GM12878 (cell line): ENCODE results near the gene USP12. TPM values are rescaled to one million over a fixed set of nuclear protein-coding genes. Genes with fewer than 3 reads are reported as not detected.

Experiments
- ATAC-seq: fragments of 200-7000 bp; cut with Tn5 transposase; 3 replicates; pipeline ENCODE4 v1.9.1; 2020; ENCODE audit warnings: mild to moderate bottlenecking, moderate library complexity
- BruUV-seq: library from RNA; stranded (reverse); fragments of 400-500 nt; replicated peaks from 2 replicates; lab custom pipeline; 2021; lab: Mats Ljungman, UMichigan
- CTCF ChIA-PET: fragments of 300-600 bp; sonication (Branson Sonifier 250); formaldehyde crosslinking; extraction: SDS; loops from one replicate; lab custom pipeline; 2021; ENCODE audit warnings: inconsistent platforms; lab: Yijun Ruan, JAX
- POLR2A ChIA-PET: fragments of 350-600 bp; formaldehyde crosslinking; extraction: SDS; loops from one replicate; lab custom pipeline; 2021; ENCODE audit warnings: inconsistent platforms; lab: Charles Lee
- RAD21 ChIA-PET: fragments of 300-600 bp; sonication (Branson Sonifier 250); formaldehyde crosslinking; loops from one replicate; lab custom pipeline; 2023; ENCODE audit warnings: antibody characterized with exemption; ENCODE audit not compliant: unreplicated experiment; lab: Charles Lee
- SMC1A ChIA-PET: fragments of 300-600 bp; sonication (Branson Sonifier 250); formaldehyde crosslinking; loops from one replicate; lab custom pipeline; 2023; ENCODE audit not compliant: unreplicated experiment, uncharacterized antibody; lab: Charles Lee
- DNase-seq: peaks from one replicate; pipeline ENCODE4 v3.0.0-alpha.2; 2011; ENCODE audit warnings: low read depth, low spot score
- FAIRE-seq: peaks from 3 replicates; lab custom pipeline; 2011; peaks lifted over from hg19 to GRCh38; lab: Jason Lieb, UNC
- H2AFZ ChIP-seq: 2 replicates; pipeline ENCODE4 v1.6.0; 2011; ENCODE audit warnings: low read depth, low read length, control low read depth; ENCODE audit not compliant: control insufficient read depth
- H3K27ac ChIP-seq: 2 replicates; pipeline ENCODE4 v1.5.1; 2011; ENCODE audit warnings: control low read depth; ENCODE audit not compliant: control insufficient read depth, insufficient read depth
- H3K27me3 ChIP-seq, 2 experiments: replicated peaks in 1 of 2; 2 replicates each; pipeline versions ENCODE4 v1.6.0 to v1.6.1; 2011; ENCODE audit warnings: low read length in 1 of 2; ENCODE audit not compliant: control insufficient read depth in 2 of 2, insufficient read depth in 2 of 2
- H3K36me3 ChIP-seq, 2 experiments: 2 replicates each; pipeline ENCODE4 v1.5.1; 2011; ENCODE audit warnings: low read length in 1 of 2; ENCODE audit not compliant: control insufficient read depth in 2 of 2, insufficient read depth in 2 of 2
- H3K4me1 ChIP-seq: 2 replicates; pipeline ENCODE4 v1.6.1; 2011; ENCODE audit warnings: mild to moderate bottlenecking, low read length, moderate library complexity, mixed read lengths; ENCODE audit not compliant: control insufficient read depth, insufficient read depth
- H3K4me2 ChIP-seq: 2 replicates; pipeline ENCODE4 v1.6.0; 2011; ENCODE audit warnings: control low read depth; ENCODE audit not compliant: control insufficient read depth, insufficient read depth
- H3K4me3 ChIP-seq: fragments of 200-600 bp; sonication (generic); 2 replicates; pipeline ENCODE4 v1.5.1; 2016
- H3K79me2 ChIP-seq: 2 replicates; pipeline ENCODE4 v1.6.0; 2011; ENCODE audit warnings: low read length; ENCODE audit not compliant: control insufficient read depth, insufficient read depth
- H3K9ac ChIP-seq: 2 replicates; pipeline ENCODE4 v1.8.0; 2011; ENCODE audit warnings: low read length, control low read depth, mixed read lengths; ENCODE audit not compliant: control insufficient read depth, insufficient read depth
- H3K9me3 ChIP-seq: replicated peaks from 3 replicates; pipeline ENCODE4 v1.5.1; 2011; ENCODE audit warnings: mild to moderate bottlenecking, low read length; ENCODE audit not compliant: control insufficient read depth, insufficient read depth
- H4K20me1 ChIP-seq: 2 replicates; pipeline ENCODE4 v1.6.0; 2011; ENCODE audit not compliant: control insufficient read depth, insufficient read depth
- BCL11A ChIP-seq: IDR thresholded peaks from 2 replicates; pipeline ENCODE4 v1.6.1; 2011; ENCODE audit warnings: low read depth, low read length
- CBFB ChIP-seq: IDR thresholded peaks from 2 replicates; pipeline ENCODE4 v1.6.1; 2016; ENCODE audit warnings: antibody characterized with exemption, low read depth
- CHD2 ChIP-seq: IDR thresholded peaks from 2 replicates; pipeline ENCODE4 v1.6.1; 2011; ENCODE audit warnings: low read depth, low read length, improper control_type of control experiment, borderline replicate concordance
- CREB1 ChIP-seq: IDR thresholded peaks from 2 replicates; pipeline ENCODE4 v1.6.1; 2012; ENCODE audit warnings: low read depth, mild to moderate bottlenecking, inconsistent platforms
- JUNB ChIP-seq: IDR thresholded peaks from 2 replicates; pipeline ENCODE4 v1.6.1; 2016; ENCODE audit warnings: antibody characterized with exemption, mild to moderate bottlenecking
- MEF2A ChIP-seq: IDR thresholded peaks from 2 replicates; pipeline ENCODE4 v1.6.1; 2011; ENCODE audit warnings: low read depth, mild to moderate bottlenecking, low read length, moderate library complexity; ENCODE audit not compliant: insufficient read depth
- PML ChIP-seq: IDR thresholded peaks from 2 replicates; pipeline ENCODE4 v1.6.1; 2012; ENCODE audit warnings: low read length, inconsistent platforms
- POU2F2 ChIP-seq: IDR thresholded peaks from 3 replicates; pipeline ENCODE4 v1.6.1; 2011; ENCODE audit warnings: low read depth, mild to moderate bottlenecking, low read length, borderline replicate concordance
- SIX5 ChIP-seq: IDR thresholded peaks from 2 replicates; pipeline ENCODE4 v1.6.1; 2011; ENCODE audit warnings: mild to moderate bottlenecking, low read depth, low read length, moderate library complexity; ENCODE audit not compliant: severe bottlenecking
- SMC3 ChIP-seq: IDR thresholded peaks from 2 replicates; pipeline ENCODE4 v1.6.1; 2011; ENCODE audit warnings: low read length, improper control_type of control experiment, borderline replicate concordance
- SP1 ChIP-seq: IDR thresholded peaks from one replicate; pipeline ENCODE4 v1.6.1; 2011; ENCODE audit warnings: low read depth, low read length
- STAT1 ChIP-seq: fragments of 450-650 bp; conservative IDR thresholded peaks from 2 replicates; pipeline ENCODE4 v1.6.1; 2014; ENCODE audit warnings: antibody characterized with exemption, mild to moderate bottlenecking
- STAT3 ChIP-seq: IDR thresholded peaks from 2 replicates; pipeline ENCODE4 v1.6.1; 2011; ENCODE audit warnings: low read depth, low read length, improper control_type of control experiment
- SUPT20H ChIP-seq: IDR thresholded peaks from 2 replicates; pipeline ENCODE4 v1.6.1; 2011; ENCODE audit warnings: low read depth, mild to moderate bottlenecking, low read length, moderate library complexity, borderline replicate concordance; ENCODE audit not compliant: control insufficient read depth
- TBL1XR1 ChIP-seq: IDR thresholded peaks from 2 replicates; pipeline ENCODE4 v1.6.1; 2012; ENCODE audit warnings: low read depth, low read length, improper control_type of control experiment
- ZBED1 ChIP-seq: IDR thresholded peaks from 2 replicates; pipeline ENCODE4 v1.6.1; 2016; ENCODE audit warnings: borderline replicate concordance
- WGBS: methylation state at CpG from one replicate; pipeline ENCODE4 v1.1.6; 2016; ENCODE audit warnings: low lambda C conversion rate; ENCODE audit not compliant: insufficient replicate concordance, insufficient coverage; ENCODE audit errors: missing lambda C conversion rate; 5-methylcytosine and 5-hydroxymethylcytosine counted together
- in situ Hi-C: fragments of 300-500 bp; cut with MboI; formaldehyde crosslinking; loops from 9 replicates; pipeline ENCODE4 v1.14.3; 2018; ENCODE audit warnings: mixed read lengths
- intact Hi-C: fragments of 100-400 bp; cut with micrococcal nuclease; formaldehyde crosslinking; loops from one replicate; pipeline ENCODE4 v1.14.2; 2022; ENCODE audit not compliant: unreplicated experiment
- polyA plus RNA-seq, 11 experiments: library from polyadenylated mRNA; depleted of rRNA in 4 of 11; unstranded in 6 of 11; stranded (reverse) in 5 of 11; fragments of >200 nt; fragmentation: Nextera tagmentation in 4 of 11; fragmentation: Illumina TruSeq in 1 of 11; extraction: Ambion mirVana in 4 of 11; extraction: Trizol in 1 of 11; gene quantifications; 1 replicate in 1 of 11; 2 replicates in 10 of 11; pipeline versions ENCODE4 v1.2.1 to v1.2.3, GENCODE V29; 2011 to 2016; ENCODE audit warnings: inconsistent platforms in 2 of 11, missing spikeins in 2 of 11, low read depth in 1 of 11
- total RNA-seq, 4 experiments: library from RNA; depleted of rRNA in 3 of 4; stranded (reverse); fragments of >200 nt in 3 of 4; fragmentation: Illumina TruSeq in 1 of 4; extraction: Trizol in 1 of 4; gene quantifications; 2 replicates each; pipeline versions ENCODE4 v1.2.1 to v1.2.3, GENCODE V29; 2013 to 2021
- TF ChIP-seq, protein P1 (sequence below): IDR thresholded peaks from 2 replicates; pipeline ENCODE4 v1.6.1; 2011; ENCODE audit warnings: low read depth, low read length, improper control_type of control experiment, borderline replicate concordance
- TF ChIP-seq, protein P2 (sequence below): fragments of 450-650 bp; conservative IDR thresholded peaks from 2 replicates; pipeline ENCODE4 v1.6.1; 2017; ENCODE audit warnings: mild to moderate bottlenecking, moderate library complexity
- TF ChIP-seq, protein P3 (sequence below): IDR thresholded peaks from 2 replicates; pipeline ENCODE4 v1.6.1; 2012; ENCODE audit warnings: low read length, inconsistent platforms

USP12 gene
- total and polyA plus RNA-seq, 10 of the 15 experiments (the other 5 are each of a cell fraction or from before 2014, with no cell fraction given): 3.5 to 32.2 (median 24.6) TPM

DNA sequence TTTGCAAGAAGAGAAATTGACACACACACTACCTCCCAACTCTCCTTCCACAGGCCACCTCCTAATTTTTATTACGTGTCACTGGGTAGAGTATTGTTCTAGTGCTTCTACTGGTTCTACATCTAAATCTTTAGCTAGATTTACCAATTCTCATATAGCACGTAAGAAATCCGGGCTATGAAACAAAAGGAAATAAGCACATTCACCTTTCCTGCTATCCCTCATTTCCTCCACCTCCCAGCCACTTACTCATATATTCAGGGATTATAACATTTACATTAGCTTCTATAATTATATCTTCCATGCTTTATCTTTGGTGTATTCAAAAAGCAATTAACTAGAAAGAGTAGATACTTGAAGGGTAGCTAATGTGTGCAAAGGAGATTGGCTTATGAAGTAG is 39.7 kb downstream of the USP12 start:
- Histone ChIP-seq H4K20me1 (no peaks in the 10 kb centered on the region), H3K4me2 (peak overlapping the region; percentile 70), H3K36me3 (0 out of 4 replicates have a peak, but pooled peaks cover 0 to 2% of the 10 kb centered on the region in 2 experiments), H3K27ac (peak overlapping the region; percentile 69), H3K9ac (no peak overlapping the region), H3K4me3 (no peak overlapping the region), H3K9me3 (peaks cover 12% of the 10 kb centered on the region; the same call in 2 of the 3 replicates), H3K79me2 (peaks cover 83% of the 10 kb centered on the region), H3K4me1 (peaks cover 33% of the 10 kb centered on the region), H2AFZ (no peak overlapping the region), H3K27me3 (no peaks in the 10 kb centered on the region)
- ATAC-seq: no peak; the same call in 2 of the 3 replicates
- ChIA-PET RAD21 (interaction anchor here (0.6 to 4.6 kb wide), 12 partner anchors 12 to 157 kb away, joined by 3 to 56 read pairs (median 4); partner anchors contain the start of gene RASL11A), CTCF (interaction anchor here (1.0 to 6.3 kb wide), 8 partner anchors 13 to 228 kb away, joined by 3 to 38 read pairs (median 5); no protein-coding TSS in a partner anchor), SMC1A (interaction anchor here (0.8 to 9.0 kb wide), 18 partner anchors 8 to 227 kb away, joined by 3 to 168 read pairs (median 7); no protein-coding TSS in a partner anchor), POLR2A (interaction anchor here (1.0 to 5.5 kb wide), 8 partner anchors 12 to 121 kb away, joined by 3 to 42 read pairs (median 4); no protein-coding TSS in a partner anchor)
- FAIRE-seq: no peak
- WGBS: 71% methylated on average over 3 of the region's 3 CpGs
- DNase-seq: no peak
- TF ChIP-seq SUPT20H: no peak
- no peak for TF ChIP-seq TBL1XR1
- no peak for TF ChIP-seq POU2F2
- no peak for TF ChIP-seq STAT3
- no peak for TF ChIP-seq CHD2
- no peak for TF ChIP-seq CREB1
- no peak for TF ChIP-seq STAT1
- TF ChIP-seq JUNB: no peak
- TF ChIP-seq, protein P1, sequence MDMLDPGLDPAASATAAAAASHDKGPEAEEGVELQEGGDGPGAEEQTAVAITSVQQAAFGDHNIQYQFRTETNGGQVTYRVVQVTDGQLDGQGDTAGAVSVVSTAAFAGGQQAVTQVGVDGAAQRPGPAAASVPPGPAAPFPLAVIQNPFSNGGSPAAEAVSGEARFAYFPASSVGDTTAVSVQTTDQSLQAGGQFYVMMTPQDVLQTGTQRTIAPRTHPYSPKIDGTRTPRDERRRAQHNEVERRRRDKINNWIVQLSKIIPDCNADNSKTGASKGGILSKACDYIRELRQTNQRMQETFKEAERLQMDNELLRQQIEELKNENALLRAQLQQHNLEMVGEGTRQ: no peak
- no peak for TF ChIP-seq ZBED1
- TF ChIP-seq CBFB: no peak
- TF ChIP-seq MEF2A: no peak
- no peak for TF ChIP-seq BCL11A
- TF ChIP-seq SMC3: no peak
- TF ChIP-seq, protein P2, sequence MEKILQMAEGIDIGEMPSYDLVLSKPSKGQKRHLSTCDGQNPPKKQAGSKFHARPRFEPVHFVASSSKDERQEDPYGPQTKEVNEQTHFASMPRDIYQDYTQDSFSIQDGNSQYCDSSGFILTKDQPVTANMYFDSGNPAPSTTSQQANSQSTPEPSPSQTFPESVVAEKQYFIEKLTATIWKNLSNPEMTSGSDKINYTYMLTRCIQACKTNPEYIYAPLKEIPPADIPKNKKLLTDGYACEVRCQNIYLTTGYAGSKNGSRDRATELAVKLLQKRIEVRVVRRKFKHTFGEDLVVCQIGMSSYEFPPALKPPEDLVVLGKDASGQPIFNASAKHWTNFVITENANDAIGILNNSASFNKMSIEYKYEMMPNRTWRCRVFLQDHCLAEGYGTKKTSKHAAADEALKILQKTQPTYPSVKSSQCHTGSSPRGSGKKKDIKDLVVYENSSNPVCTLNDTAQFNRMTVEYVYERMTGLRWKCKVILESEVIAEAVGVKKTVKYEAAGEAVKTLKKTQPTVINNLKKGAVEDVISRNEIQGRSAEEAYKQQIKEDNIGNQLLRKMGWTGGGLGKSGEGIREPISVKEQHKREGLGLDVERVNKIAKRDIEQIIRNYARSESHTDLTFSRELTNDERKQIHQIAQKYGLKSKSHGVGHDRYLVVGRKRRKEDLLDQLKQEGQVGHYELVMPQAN: no peak
- no peak for TF ChIP-seq SP1
- TF ChIP-seq PML: no peak
- no peak for TF ChIP-seq SIX5
- TF ChIP-seq, protein P3, sequence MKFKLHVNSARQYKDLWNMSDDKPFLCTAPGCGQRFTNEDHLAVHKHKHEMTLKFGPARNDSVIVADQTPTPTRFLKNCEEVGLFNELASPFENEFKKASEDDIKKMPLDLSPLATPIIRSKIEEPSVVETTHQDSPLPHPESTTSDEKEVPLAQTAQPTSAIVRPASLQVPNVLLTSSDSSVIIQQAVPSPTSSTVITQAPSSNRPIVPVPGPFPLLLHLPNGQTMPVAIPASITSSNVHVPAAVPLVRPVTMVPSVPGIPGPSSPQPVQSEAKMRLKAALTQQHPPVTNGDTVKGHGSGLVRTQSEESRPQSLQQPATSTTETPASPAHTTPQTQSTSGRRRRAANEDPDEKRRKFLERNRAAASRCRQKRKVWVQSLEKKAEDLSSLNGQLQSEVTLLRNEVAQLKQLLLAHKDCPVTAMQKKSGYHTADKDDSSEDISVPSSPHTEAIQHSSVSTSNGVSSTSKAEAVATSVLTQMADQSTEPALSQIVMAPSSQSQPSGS: no peak
- BruUV-seq: TSS peak; percentile 41
- in situ Hi-C loops (no loop called here), intact Hi-C loops (loop anchor here (1.0 to 5.0 kb wide), 3 partner anchors 15 to 120 kb away; partner anchors contain the start of gene RPL21)
